GM13976 (cell line): Measurements from ENCODE around the gene BRD7.

Experiments used
- DNase-seq: peaks from one replicate; pipeline ENCODE4 v3.0.0; 2012; ENCODE audit warnings: low spot score
- in situ Hi-C: fragments of 300-500 bp; cut with MboI; formaldehyde crosslinking; loops from one replicate; pipeline ENCODE4 v1.12.0; 2022; ENCODE audit warnings: low sequenced_read_pairs, mixed read lengths, inconsistent platforms; ENCODE audit not compliant: unreplicated experiment
- TF ChIP-seq, protein P1 (sequence below): IDR thresholded peaks from 2 replicates; pipeline ENCODE4 v1.5.1; 2012; ENCODE audit warnings: borderline replicate concordance, mild to moderate bottlenecking; ENCODE audit not compliant: insufficient read depth; ENCODE audit errors: extremely low read depth, missing control alignments, control extremely low read depth

BRD7 gene

GRCh38 chr16:50300942-50301625 is 67.7 kb downstream of the BRD7 start:
- in situ Hi-C loops, result no loop called here
- no peak for DNase-seq
- TF ChIP-seq, protein P1, sequence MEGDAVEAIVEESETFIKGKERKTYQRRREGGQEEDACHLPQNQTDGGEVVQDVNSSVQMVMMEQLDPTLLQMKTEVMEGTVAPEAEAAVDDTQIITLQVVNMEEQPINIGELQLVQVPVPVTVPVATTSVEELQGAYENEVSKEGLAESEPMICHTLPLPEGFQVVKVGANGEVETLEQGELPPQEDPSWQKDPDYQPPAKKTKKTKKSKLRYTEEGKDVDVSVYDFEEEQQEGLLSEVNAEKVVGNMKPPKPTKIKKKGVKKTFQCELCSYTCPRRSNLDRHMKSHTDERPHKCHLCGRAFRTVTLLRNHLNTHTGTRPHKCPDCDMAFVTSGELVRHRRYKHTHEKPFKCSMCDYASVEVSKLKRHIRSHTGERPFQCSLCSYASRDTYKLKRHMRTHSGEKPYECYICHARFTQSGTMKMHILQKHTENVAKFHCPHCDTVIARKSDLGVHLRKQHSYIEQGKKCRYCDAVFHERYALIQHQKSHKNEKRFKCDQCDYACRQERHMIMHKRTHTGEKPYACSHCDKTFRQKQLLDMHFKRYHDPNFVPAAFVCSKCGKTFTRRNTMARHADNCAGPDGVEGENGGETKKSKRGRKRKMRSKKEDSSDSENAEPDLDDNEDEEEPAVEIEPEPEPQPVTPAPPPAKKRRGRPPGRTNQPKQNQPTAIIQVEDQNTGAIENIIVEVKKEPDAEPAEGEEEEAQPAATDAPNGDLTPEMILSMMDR, result no peak

DNA sequence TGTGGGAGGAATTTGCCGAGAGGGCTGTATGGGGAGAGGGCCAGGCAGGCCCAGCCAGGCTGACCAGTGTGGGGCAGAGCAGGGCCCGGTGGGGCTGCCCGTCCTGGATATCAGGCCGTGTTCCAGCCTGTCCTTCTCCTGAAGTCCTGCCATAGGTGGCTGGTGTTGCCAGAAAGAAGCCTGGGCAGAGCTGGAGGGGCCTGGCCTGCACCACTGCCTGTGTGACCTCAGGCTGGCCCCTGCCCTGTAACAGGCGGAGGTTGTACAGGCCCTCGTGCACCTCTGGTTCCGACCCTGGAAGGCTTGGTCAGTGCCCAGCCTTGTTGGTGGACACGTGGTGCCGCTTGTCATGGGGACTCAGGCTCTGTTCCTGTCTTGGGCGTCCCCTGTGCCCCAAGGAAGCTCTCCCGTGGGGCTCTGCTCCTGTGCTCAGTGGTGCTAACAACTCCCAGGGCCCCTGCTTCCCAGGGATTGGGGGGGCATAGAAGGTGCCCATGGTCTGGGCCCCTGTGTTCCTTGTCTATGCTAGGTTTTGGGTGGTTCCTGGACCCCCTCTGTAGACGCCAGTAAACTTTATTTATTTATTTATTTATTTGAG is 69.2 kb downstream of the BRD7 start:
- TF ChIP-seq, protein P1, result no peak
- in situ Hi-C loops, result no loop called here
- no peak for DNase-seq

GRCh38 chr16:50298591-50299507 is 69.9 kb downstream of the BRD7 start:
- no peak for DNase-seq
- in situ Hi-C loops, result no loop called here
- TF ChIP-seq, protein P1, result no peak

- in situ Hi-C loops, result no loop called here
- TF ChIP-seq, protein P1, result no peak
Measured at GRCh38 chr16:50298075-50298460, 70.7 kb downstream of the BRD7 start.

GRCh38 chr16:50297301-50298074 is 71.3 kb downstream of the BRD7 start:
- DNase-seq, result no peak

More at GRCh38 chr16:50298075-50298460, 70.7 kb downstream of the BRD7 start:
- DNase-seq, result no peak

More at GRCh38 chr16:50297301-50298074, 71.3 kb downstream of the BRD7 start:
- TF ChIP-seq, protein P1, result no peak
- in situ Hi-C loops, result no loop called here
